ENCODE data around the gene MAST4.

MAST4 gene

DNA sequence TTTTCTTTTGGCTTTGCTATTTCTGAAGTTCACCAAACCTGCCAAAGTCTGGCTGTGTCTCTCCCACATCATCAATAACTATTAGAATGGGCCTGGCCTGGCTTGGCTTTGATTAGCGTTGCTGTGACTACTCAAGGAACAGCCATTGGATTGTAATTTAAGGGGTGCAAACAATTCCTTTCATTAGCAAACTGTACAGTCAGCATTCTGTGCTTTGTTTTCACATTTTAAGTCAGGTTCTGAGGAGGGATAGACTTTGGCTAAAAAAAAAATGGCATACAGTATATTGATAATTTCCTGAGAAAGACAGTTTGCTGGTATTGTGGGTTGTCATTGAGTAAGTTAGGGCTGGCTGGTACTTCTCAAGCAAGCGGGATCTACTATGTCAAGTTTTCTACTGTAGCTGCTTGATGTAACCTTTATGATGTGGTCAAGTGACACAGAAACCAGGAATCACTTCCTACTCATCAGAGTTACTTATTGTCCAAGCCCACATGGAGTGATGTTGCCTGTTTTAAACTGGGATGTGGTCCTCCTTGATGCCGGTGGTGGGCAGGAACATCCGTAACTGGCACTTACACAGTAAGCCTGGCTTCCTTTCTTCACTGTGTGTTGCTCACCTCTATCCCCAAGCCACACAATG lies 439.0 kb downstream of the MAST4 start:
- H3K27me3 ChIP-seq (ENCODE audit: control insufficient read depth, insufficient read depth, low read length, poor library complexity, severe bottlenecking) = no peaks in the 10 kb centered on the region
- H3K36me3 ChIP-seq (ENCODE audit: control insufficient read depth, insufficient read depth, low read length) = no peaks in the 10 kb centered on the region
- H3K4me3 ChIP-seq (ENCODE audit: insufficient read depth, low read depth, low read length) = no peak overlapping the region
- no peak overlapping the region for H3K27ac ChIP-seq (ENCODE audit: insufficient read depth, low read depth, low read length, poor library complexity, severe bottlenecking)
- H3K4me1 ChIP-seq (ENCODE audit: control insufficient read depth, insufficient read depth, low read length) = peaks cover 9% of the 10 kb centered on the region
- 88 to 91% methylated on average over 4 of the region's 4 CpGs for WGBS, 2 experiments
- no peaks in the 10 kb centered on the region for H3K9me3 ChIP-seq (ENCODE audit: control insufficient read depth, low read length)

DNA sequence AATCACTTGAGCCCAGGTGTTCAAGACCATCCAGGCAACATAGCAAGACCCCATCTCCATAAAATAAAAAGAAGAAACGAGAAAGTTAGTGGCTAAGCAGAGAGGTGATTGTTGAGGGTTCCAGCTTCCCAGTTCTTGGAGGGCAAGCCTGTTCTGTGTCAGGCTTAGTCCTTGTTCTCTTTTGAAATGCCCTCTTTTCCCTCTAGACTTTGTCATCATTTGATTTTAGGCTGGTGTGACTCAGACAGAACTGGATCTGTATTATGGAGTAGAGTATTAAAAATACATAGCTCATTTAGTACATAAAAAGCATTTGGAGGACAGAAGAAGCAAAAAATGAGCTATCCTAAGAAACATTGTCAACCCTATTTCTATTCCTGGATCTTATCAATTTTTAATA lies 441.0 kb downstream of the MAST4 start:
- 86 to 93% methylated on average over 1 of the region's 1 CpG for WGBS, 2 experiments
- Histone ChIP-seq H3K9me3 (ENCODE audit: control insufficient read depth, low read length) (no peaks in the 10 kb centered on the region), H3K4me1 (ENCODE audit: control insufficient read depth, insufficient read depth, low read length) (no peaks in the 10 kb centered on the region), H3K36me3 (ENCODE audit: control insufficient read depth, insufficient read depth, low read length) (no peaks in the 10 kb centered on the region), H3K27me3 (ENCODE audit: control insufficient read depth, insufficient read depth, low read length, poor library complexity, severe bottlenecking) (no peaks in the 10 kb centered on the region), H3K27ac (ENCODE audit: insufficient read depth, low read depth, low read length, poor library complexity, severe bottlenecking) (no peak overlapping the region), H3K4me3 (ENCODE audit: insufficient read depth, low read depth, low read length) (no peak overlapping the region)

DNA sequence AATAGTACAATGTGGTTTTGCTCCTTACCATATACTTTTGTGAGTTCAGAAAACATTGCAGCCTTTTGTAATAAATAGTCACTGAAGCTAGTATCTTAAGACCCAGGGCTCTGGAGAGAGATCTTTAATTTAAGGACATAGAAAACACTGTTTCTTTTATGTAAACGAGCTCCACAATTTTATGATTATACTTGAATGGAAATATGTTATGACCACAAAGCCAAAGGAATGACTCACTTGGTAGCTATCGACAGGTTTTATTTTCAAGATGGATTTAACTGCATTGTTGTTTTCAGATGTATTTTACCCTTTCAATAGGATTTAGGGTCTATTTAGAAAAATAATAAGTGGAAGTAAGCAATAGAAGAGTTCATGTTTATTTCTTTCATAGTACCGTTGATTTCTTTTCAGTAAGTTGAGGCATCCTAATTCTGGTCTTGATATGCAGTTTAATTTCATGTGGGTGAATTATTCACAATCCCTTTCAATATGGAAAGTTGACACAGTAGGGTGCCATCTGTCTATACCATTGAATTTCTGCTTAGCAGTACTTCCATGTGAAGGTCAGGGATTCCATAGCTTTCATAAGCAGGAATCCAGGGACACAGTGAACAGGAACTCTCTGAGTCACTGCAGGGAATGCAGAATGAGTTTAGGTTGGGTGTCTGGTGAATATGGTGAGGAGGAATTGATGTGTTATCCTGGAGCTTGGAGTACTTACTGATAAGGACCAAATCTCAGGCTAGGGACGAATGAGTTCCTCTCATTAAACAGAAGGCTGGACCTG lies 442.8 kb downstream of the MAST4 start:
- WGBS, 2 experiments = 92 to 94% methylated on average over 4 of the region's 4 CpGs
- Histone ChIP-seq H3K36me3 (ENCODE audit: control insufficient read depth, insufficient read depth, low read length) (no peaks in the 10 kb centered on the region), H3K27ac (ENCODE audit: insufficient read depth, low read depth, low read length, poor library complexity, severe bottlenecking) (no peak overlapping the region), H3K4me1 (ENCODE audit: control insufficient read depth, insufficient read depth, low read length) (no peaks in the 10 kb centered on the region), H3K4me3 (ENCODE audit: insufficient read depth, low read depth, low read length) (no peak overlapping the region), H3K9me3 (ENCODE audit: control insufficient read depth, low read length) (no peaks in the 10 kb centered on the region), H3K27me3 (ENCODE audit: control insufficient read depth, insufficient read depth, low read length, poor library complexity, severe bottlenecking) (no peaks in the 10 kb centered on the region)

DNA sequence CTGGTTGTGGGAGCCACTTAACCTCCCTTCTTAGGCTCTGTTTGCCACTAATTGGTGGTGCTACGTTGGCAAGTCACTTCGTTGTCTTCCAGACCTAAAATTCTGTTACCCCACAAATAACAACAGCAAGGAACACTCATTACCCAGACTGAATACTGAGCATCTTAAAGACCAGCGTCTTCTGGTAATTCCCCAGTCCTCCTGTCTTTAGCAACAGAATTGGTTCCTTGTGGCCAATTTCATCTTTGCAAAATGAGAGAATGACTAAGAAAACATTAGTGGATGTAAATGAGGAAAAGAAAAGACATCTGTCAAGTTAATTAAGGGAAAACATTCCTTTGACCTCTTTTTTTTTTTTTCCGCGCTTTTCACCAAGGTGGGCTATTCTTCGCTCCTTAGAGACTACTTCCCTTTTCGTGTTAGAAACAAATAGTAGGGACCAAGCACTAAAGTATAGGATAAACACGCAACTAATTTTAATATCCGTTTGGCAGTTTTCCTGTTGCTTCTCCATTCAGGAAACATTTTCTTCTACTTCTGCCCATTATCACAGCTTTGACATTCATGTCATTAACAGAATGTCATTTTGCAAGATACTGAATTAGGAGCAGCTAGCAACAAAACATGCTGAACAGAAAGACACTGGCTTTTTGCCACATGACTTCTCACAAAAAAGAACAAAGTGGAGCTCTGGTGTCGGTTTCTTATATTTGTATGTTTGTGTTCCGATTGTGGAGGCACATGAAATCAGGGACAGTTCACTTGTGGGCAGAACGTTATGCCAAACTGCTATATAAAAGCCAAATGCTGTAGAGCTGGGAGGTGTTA lies 446.2 kb downstream of the MAST4 start:
- no peak overlapping the region for H3K4me3 ChIP-seq (ENCODE audit: insufficient read depth, low read depth, low read length)
- no peaks in the 10 kb centered on the region for H3K9me3 ChIP-seq (ENCODE audit: control insufficient read depth, low read length)
- 71 to 79% methylated on average over 12 of the region's 12 CpGs for WGBS, 2 experiments
- no peak overlapping the region for H3K27ac ChIP-seq (ENCODE audit: insufficient read depth, low read depth, low read length, poor library complexity, severe bottlenecking)
- no peaks in the 10 kb centered on the region for H3K4me1 ChIP-seq (ENCODE audit: control insufficient read depth, insufficient read depth, low read length)
- no peaks in the 10 kb centered on the region for H3K27me3 ChIP-seq (ENCODE audit: control insufficient read depth, insufficient read depth, low read length, poor library complexity, severe bottlenecking)
- H3K36me3 ChIP-seq (ENCODE audit: control insufficient read depth, insufficient read depth, low read length) = no peaks in the 10 kb centered on the region

DNA sequence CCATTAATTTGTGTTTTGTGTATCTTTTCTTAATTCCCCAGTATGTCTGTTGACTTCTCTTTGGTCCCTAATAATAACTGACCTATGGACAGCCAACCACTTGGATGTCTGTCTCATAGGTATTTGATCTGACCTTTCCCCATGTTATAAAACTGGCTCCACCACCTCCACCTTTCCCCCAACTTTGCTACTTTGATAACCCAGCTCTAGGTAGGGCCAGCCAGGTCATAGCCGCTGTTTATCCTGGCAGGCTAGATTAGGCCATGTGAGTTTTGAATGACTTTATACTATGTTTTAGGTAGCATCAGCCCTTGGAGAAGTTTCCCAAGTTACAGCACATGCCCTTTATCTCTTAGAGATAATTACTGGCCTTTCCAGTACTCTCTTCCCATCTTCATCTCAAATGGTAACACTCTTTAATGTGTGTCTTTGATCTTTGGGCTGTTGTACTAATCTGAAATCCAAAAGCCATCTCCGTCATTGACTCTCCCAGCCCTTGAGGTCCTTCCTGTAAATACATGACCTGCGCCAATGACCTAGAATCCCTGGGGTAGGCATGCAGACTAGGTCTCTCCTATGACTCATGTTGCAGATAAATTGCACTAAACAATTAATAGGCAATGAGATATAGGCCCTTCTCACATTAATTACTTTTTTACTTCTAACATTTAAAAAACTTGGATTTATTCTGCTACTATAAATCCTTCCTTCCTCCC lies 447.8 kb downstream of the MAST4 start:
- Histone ChIP-seq H3K4me3 (ENCODE audit: insufficient read depth, low read depth, low read length) (no peak overlapping the region), H3K27ac (ENCODE audit: insufficient read depth, low read depth, low read length, poor library complexity, severe bottlenecking) (no peak overlapping the region), H3K4me1 (ENCODE audit: control insufficient read depth, insufficient read depth, low read length) (no peaks in the 10 kb centered on the region), H3K27me3 (ENCODE audit: control insufficient read depth, insufficient read depth, low read length, poor library complexity, severe bottlenecking) (no peaks in the 10 kb centered on the region), H3K9me3 (ENCODE audit: control insufficient read depth, low read length) (no peaks in the 10 kb centered on the region), H3K36me3 (ENCODE audit: control insufficient read depth, insufficient read depth, low read length) (no peaks in the 10 kb centered on the region)
- WGBS, 2 experiments = 92 to 97% methylated on average over 3 of the region's 3 CpGs

DNA sequence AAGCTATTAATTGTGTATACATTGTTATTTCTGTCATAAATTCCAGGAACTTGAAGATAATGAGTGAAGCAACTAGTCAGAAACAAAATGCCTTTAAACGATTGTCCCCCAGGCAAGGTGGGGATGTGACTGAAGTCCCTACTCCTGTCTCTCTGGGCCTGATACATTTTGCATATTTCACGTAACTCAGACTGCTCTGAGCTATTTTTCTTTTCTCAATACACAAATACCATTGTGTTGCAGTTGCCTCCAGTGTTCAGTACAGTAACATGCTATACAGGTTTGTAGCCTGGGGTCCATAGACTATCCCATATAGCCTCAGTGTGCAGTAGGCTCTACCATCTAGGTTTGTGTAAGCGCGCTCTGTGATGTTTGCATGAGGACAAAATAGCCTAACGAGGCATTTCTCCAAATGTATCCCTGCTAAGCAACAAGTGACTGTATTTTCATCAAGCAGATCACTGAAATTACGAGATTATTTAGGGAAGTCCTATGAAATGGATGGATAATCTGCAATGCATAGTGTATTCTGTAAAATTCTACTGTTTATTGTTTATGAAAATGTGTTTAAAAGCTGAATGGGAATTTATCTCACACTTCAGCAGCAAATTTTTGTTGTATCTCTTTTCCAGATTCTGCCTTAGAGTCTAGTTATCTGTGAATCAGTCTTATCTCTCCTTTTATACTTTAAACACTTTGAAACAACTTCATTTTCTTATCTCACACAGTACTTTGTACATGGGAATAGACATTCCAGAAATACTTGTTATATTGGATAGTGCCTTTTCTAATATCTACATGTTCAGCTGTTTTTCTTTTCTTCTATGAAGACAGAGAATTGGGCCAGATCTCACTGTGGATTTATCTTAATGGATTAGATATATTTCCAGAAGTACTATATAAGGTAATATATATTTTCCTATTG lies 449.9 kb downstream of the MAST4 start:
- Histone ChIP-seq H3K4me1 (ENCODE audit: control insufficient read depth, insufficient read depth, low read length) (no peaks in the 10 kb centered on the region), H3K9me3 (ENCODE audit: control insufficient read depth, low read length) (no peaks in the 10 kb centered on the region), H3K27me3 (ENCODE audit: control insufficient read depth, insufficient read depth, low read length, poor library complexity, severe bottlenecking) (no peaks in the 10 kb centered on the region), H3K36me3 (ENCODE audit: control insufficient read depth, insufficient read depth, low read length) (no peaks in the 10 kb centered on the region), H3K27ac (ENCODE audit: insufficient read depth, low read depth, low read length, poor library complexity, severe bottlenecking) (no peak overlapping the region), H3K4me3 (ENCODE audit: insufficient read depth, low read depth, low read length) (no peak overlapping the region)
- WGBS, 2 experiments = 94 to 95% methylated on average over 6 of the region's 6 CpGs

DNA sequence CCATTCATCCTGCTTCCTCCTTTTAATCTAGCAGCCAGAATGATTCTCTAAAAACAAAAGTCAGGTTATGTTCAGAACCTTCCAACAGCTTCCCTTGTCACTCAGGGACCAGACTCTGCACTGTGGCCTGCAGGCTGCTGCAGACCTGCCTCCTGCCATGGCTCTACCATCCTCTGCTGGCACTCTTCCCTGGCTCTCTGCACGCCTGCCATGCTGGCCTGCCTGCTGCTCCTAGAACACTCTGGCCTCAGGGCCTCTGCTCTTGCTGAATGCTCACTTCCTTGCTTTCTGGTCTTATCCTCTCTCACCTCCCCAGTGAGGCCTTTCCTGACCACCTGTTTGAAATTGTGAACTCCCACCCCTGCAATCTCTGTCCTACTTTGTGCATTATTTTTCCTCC lies 451.0 kb downstream of the MAST4 start:
- no peak overlapping the region for H3K27ac ChIP-seq (ENCODE audit: insufficient read depth, low read depth, low read length, poor library complexity, severe bottlenecking)
- no peak overlapping the region for H3K4me3 ChIP-seq (ENCODE audit: insufficient read depth, low read depth, low read length)
- no peaks in the 10 kb centered on the region for H3K36me3 ChIP-seq (ENCODE audit: control insufficient read depth, insufficient read depth, low read length)
- no peaks in the 10 kb centered on the region for H3K27me3 ChIP-seq (ENCODE audit: control insufficient read depth, insufficient read depth, low read length, poor library complexity, severe bottlenecking)
- H3K9me3 ChIP-seq (ENCODE audit: control insufficient read depth, low read length) = no peaks in the 10 kb centered on the region
- no peaks in the 10 kb centered on the region for H3K4me1 ChIP-seq (ENCODE audit: control insufficient read depth, insufficient read depth, low read length)
- WGBS, 2 experiments = 84 to 87% methylated on average over 1 of the region's 1 CpG

DNA sequence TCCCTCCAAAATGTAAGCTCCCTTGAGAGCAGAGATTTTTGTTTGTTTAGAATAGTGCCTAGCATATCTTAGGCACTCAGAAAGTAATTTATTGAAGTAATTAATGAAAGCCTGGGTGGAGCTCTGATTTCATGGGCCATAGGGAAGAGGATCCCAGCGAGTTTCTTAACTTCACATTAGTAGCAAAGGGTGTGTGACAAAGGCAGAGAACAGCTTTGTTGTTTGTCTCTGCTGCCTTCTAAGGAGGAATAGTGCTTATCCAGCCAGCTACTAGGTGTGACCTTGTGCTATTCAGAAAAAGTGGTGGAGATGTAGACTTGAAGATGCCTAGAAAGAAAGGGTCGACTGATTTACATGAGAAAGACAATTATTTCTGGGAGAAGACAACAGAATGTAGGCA lies 451.4 kb downstream of the MAST4 start:
- 62 to 73% methylated on average over 2 of the region's 2 CpGs for WGBS, 2 experiments
- Histone ChIP-seq H3K4me1 (ENCODE audit: control insufficient read depth, insufficient read depth, low read length) (no peaks in the 10 kb centered on the region), H3K36me3 (ENCODE audit: control insufficient read depth, insufficient read depth, low read length) (no peaks in the 10 kb centered on the region), H3K27ac (ENCODE audit: insufficient read depth, low read depth, low read length, poor library complexity, severe bottlenecking) (no peak overlapping the region), H3K9me3 (ENCODE audit: control insufficient read depth, low read length) (no peaks in the 10 kb centered on the region), H3K27me3 (ENCODE audit: control insufficient read depth, insufficient read depth, low read length, poor library complexity, severe bottlenecking) (no peaks in the 10 kb centered on the region), H3K4me3 (ENCODE audit: insufficient read depth, low read depth, low read length) (no peak overlapping the region)

DNA sequence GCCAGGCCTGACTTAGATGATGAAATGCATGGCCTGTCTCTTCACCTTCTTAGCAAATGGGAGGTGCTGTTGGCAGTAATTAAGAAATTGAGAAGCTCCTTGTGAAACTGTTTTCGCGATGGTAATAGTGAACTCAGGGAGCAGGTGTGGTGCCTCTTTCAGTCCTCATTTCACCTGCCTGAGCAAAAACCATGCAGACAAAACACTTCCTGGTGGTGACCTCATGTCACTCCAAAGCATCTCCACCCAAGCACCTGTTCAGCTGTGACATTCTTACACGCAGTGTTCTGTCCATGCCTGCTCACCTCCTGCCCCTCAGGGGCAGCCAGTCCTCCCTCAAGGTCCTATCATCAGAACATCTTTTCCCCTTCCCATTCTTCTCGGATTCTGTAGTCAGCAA lies 453.9 kb downstream of the MAST4 start:
- Histone ChIP-seq H3K4me3 (ENCODE audit: insufficient read depth, low read depth, low read length) (no peak overlapping the region), H3K9me3 (ENCODE audit: control insufficient read depth, low read length) (no peaks in the 10 kb centered on the region), H3K27me3 (ENCODE audit: control insufficient read depth, insufficient read depth, low read length, poor library complexity, severe bottlenecking) (no peaks in the 10 kb centered on the region), H3K4me1 (ENCODE audit: control insufficient read depth, insufficient read depth, low read length) (no peaks in the 10 kb centered on the region), H3K36me3 (ENCODE audit: control insufficient read depth, insufficient read depth, low read length) (no peaks in the 10 kb centered on the region), H3K27ac (ENCODE audit: insufficient read depth, low read depth, low read length, poor library complexity, severe bottlenecking) (no peak overlapping the region)
- 92 to 93% methylated on average over 4 of the region's 4 CpGs for WGBS, 2 experiments
